ENCODE data around the gene ELF4.

ELF4 gene

GRCh38 chrX:130039847-130040246, 70.5 kb downstream of the ELF4 start:
- POLR2A ChIA-PET = no interaction called here
- no peak for TF ChIP-seq CTCF (IDR thresholded peaks at IDR 0.05; ENCODE audit: control extremely low read depth, extremely low read depth, low read depth, missing control alignments)
- DNase-seq (ENCODE audit: extremely low spot score) = no peak
- CTCF ChIA-PET = interaction anchor here (0.9 to 5.4 kb wide), 6 partner anchors 10 to 115 kb away, joined by 3 to 31 read pairs (median 5); no protein-coding TSS in a partner anchor

- no peak for TF ChIP-seq CTCF (IDR thresholded peaks at IDR 0.05; ENCODE audit: control extremely low read depth, extremely low read depth, low read depth, missing control alignments)
- no peak for DNase-seq (ENCODE audit: extremely low spot score)
- POLR2A ChIA-PET = no interaction called here
- CTCF ChIA-PET = interaction anchor here (0.7 to 1.3 kb wide), 3 partner anchors 10 to 109 kb away, joined by 3 to 4 read pairs (median 3); no protein-coding TSS in a partner anchor
Measured at GRCh38 chrX:130034178-130034577, 76.1 kb downstream of the ELF4 start.

GRCh38 chrX:130032552-130032951, 77.7 kb downstream of the ELF4 start:
- TF ChIP-seq CTCF (IDR thresholded peaks at IDR 0.05; ENCODE audit: control extremely low read depth, extremely low read depth, low read depth, missing control alignments) = no peak
- POLR2A ChIA-PET = no interaction called here
- no peak for DNase-seq (ENCODE audit: extremely low spot score)
- CTCF ChIA-PET = interaction anchor here (1.2 to 1.6 kb wide), 3 partner anchors 15 to 106 kb away, joined by 3 to 4 read pairs (median 4); no protein-coding TSS in a partner anchor

GRCh38 chrX:130030826-130031225, 79.5 kb downstream of the ELF4 start:
- ChIA-PET POLR2A (no interaction called here), CTCF (interaction anchor here (1.5 kb wide), 1 partner anchor 30 kb away, joined by 4 read pairs; no protein-coding TSS in a partner anchor)
- no peak for TF ChIP-seq CTCF (IDR thresholded peaks at IDR 0.05; ENCODE audit: control extremely low read depth, extremely low read depth, low read depth, missing control alignments)
- no peak for DNase-seq (ENCODE audit: extremely low spot score)

- CTCF ChIA-PET = interaction anchor here (0.7 to 4.5 kb wide), 29 partner anchors 10 to 418 kb away, joined by 3 to 73 read pairs (median 4); partner anchors contain the start of gene UTP14A
- peak; percentile 30 for DNase-seq (ENCODE audit: extremely low spot score)
- POLR2A ChIA-PET = no interaction called here
- TF ChIP-seq CTCF (IDR thresholded peaks at IDR 0.05; ENCODE audit: control extremely low read depth, extremely low read depth, low read depth, missing control alignments) = peak; percentile 67
Measured at GRCh38 chrX:130028196-130028595, 82.1 kb downstream of the ELF4 start.

- no peak for DNase-seq (ENCODE audit: extremely low spot score)
- ChIA-PET CTCF (interaction anchor here (0.7 to 4.5 kb wide), 24 partner anchors 9 to 401 kb away, joined by 3 to 73 read pairs (median 4); partner anchors contain the start of gene UTP14A), POLR2A (no interaction called here)
- TF ChIP-seq CTCF (IDR thresholded peaks at IDR 0.05; ENCODE audit: control extremely low read depth, extremely low read depth, low read depth, missing control alignments) = no peak
Measured at GRCh38 chrX:130027569-130027968, 82.7 kb downstream of the ELF4 start.

Data from GM10248 (cell line).